ENCODE results near the gene TBC1D9.

DNA sequence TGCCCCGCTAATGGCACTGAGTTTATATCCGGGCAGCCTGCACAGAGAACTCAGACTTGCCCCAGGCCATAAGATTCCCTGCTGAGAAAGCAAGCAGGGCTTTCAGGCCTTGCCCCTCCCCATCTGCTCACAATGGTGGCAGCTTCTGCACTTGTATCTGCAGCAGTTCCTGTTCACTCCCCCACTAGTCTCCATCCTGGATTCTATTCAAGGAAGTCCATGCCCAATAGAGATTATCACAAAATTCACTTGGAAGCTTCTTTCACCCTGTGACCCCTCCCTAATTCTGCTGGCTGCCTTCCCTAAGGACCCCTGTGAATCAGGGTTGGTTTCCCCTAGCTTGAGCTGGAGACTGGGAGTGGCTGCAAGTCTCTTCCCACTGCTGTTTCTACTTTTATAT is 152.9 kb downstream of the TBC1D9 start:
- TF ChIP-seq RAD21 (conservative IDR thresholded peaks at IDR 0.05 in 1 of 2, IDR thresholded peaks at IDR 0.05 in 1 of 2) (no peak), BHLHE40 (IDR thresholded peaks at IDR 0.05; ENCODE audit: low read depth, low read length) (no peak)
- TF ChIP-seq, protein P1, sequence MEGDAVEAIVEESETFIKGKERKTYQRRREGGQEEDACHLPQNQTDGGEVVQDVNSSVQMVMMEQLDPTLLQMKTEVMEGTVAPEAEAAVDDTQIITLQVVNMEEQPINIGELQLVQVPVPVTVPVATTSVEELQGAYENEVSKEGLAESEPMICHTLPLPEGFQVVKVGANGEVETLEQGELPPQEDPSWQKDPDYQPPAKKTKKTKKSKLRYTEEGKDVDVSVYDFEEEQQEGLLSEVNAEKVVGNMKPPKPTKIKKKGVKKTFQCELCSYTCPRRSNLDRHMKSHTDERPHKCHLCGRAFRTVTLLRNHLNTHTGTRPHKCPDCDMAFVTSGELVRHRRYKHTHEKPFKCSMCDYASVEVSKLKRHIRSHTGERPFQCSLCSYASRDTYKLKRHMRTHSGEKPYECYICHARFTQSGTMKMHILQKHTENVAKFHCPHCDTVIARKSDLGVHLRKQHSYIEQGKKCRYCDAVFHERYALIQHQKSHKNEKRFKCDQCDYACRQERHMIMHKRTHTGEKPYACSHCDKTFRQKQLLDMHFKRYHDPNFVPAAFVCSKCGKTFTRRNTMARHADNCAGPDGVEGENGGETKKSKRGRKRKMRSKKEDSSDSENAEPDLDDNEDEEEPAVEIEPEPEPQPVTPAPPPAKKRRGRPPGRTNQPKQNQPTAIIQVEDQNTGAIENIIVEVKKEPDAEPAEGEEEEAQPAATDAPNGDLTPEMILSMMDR (IDR thresholded peaks at IDR 0.05) = no peak
